PFSK-1 (cell line): ENCODE measurements around the gene DNALI1.

Experiments used
- POLR2AphosphoS5 ChIP-seq: IDR thresholded peaks from 2 replicates; pipeline ENCODE4 v1.6.1; 2012; ENCODE audit warnings: low read depth, mild to moderate bottlenecking, control low read depth, low read length, moderate library complexity
- TAF1 ChIP-seq: IDR thresholded peaks from 2 replicates; pipeline ENCODE4 v1.6.1; 2012; ENCODE audit warnings: low read length, control low read depth, borderline replicate concordance; ENCODE audit not compliant: insufficient read depth

DNA sequence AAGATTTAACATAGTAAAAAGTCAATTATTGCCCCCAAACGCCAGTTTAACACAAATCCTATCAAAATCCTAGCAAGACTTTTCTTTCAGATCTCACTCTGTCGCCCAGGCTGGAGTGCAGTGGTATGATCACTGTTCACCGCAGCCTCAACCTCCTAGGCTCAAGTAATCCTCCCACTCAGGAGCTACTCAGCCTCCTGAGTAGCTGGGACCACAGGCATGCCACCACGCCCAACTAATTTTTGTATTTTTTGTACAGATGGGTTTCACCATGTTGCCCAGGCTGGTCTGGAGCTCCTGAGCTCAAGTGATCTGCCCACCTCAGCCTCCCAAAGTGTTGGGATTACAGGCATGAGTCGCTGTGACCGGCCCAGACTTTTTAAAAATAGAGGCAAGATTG, 7.4 kb upstream of the DNALI1 start:
- no peak for TF ChIP-seq TAF1
- TF ChIP-seq POLR2AphosphoS5: no peak
